HCT116 (cell line): ENCODE results near the gene SSH2. TPM values are rescaled to one million over a fixed set of nuclear protein-coding genes. Genes with fewer than 3 reads are reported as not detected.

Experiments used
- ATAC-seq: fragments of 200-7000 bp; cut with Tn5 transposase; 2 replicates; pipeline ENCODE4 v1.9.1; 2020; ENCODE audit warnings: mild to moderate bottlenecking, moderate library complexity
- BruUV-seq: library from RNA; stranded (reverse); fragments of 400-500 nt; replicated peaks from 2 replicates; lab custom pipeline; 2021; lab: Mats Ljungman, UMichigan
- CTCF ChIA-PET: fragments of 300-600 bp; sonication (Branson Sonifier 250); formaldehyde crosslinking; loops from one replicate; lab custom pipeline; 2021; ENCODE audit warnings: antibody characterized with exemption; lab: Charles Lee
- POLR2A ChIA-PET: fragments of 300-600, 350-600 bp; sonication (Branson Sonifier 250); formaldehyde crosslinking; loops from one replicate; lab custom pipeline; 2021; ENCODE audit warnings: antibody characterized with exemption; lab: Charles Lee
- RAD21 ChIA-PET, 2 experiments: fragments of 300-600 bp; sonication (Branson Sonifier 250); formaldehyde crosslinking; loops; one replicate each; lab custom pipeline; 2023; ENCODE audit warnings: low total read pairs in 2 of 2; ENCODE audit not compliant: uncharacterized antibody in 2 of 2, unreplicated experiment in 2 of 2, low non-redundant PET in 1 of 2; lab: Charles Lee
- DNase-seq: peaks from one replicate; pipeline ENCODE4 v3.0.0-alpha.2; 2010; ENCODE audit warnings: low read depth, low spot score
- H2AFZ ChIP-seq: fragments of 200-600 bp; shearing (Covaris generic), sonication (generic); 2 replicates; pipeline ENCODE4 v1.6.1; 2017; ENCODE audit warnings: low read depth, mixed run types, mixed read lengths, antibody characterized with exemption, low read length; ENCODE audit not compliant: poor library complexity, severe bottlenecking
- H3K27ac ChIP-seq: 2 replicates; pipeline ENCODE4 v1.5.1; 2012; ENCODE audit warnings: low read depth, low read length
- H3K27me3 ChIP-seq: fragments of 200-600 bp; sonication (generic); 2 replicates; pipeline ENCODE4 v1.6.1; 2016; ENCODE audit warnings: mixed run types, low read length, mixed read lengths; ENCODE audit not compliant: insufficient read depth
- H3K36me3 ChIP-seq, 2 experiments: fragments of 200-500 bp in 1 of 2; fragments of 200-600 bp in 1 of 2; sonication (Bioruptor generic) in 1 of 2; sonication (generic) in 1 of 2; 2 replicates each; pipeline versions ENCODE4 v1.5.1 to v1.6.1; 2014 to 2016; ENCODE audit warnings: low read length in 2 of 2, inconsistent platforms in 1 of 2, mixed read lengths in 1 of 2, mixed run types in 1 of 2; ENCODE audit not compliant: insufficient read depth in 2 of 2, control insufficient read depth in 1 of 2
- H3K4me1 ChIP-seq, 2 experiments: fragments of 200-600 bp in 1 of 2; sonication (generic) in 1 of 2; 2 replicates each; pipeline versions ENCODE4 v1.5.1 to v1.6.1; 2012 to 2017; ENCODE audit warnings: low read length in 2 of 2, inconsistent platforms in 1 of 2, mild to moderate bottlenecking in 1 of 2, mixed read lengths in 1 of 2, mixed run types in 1 of 2, moderate library complexity in 1 of 2; ENCODE audit not compliant: insufficient read depth in 2 of 2, control insufficient read depth in 1 of 2
- H3K4me2 ChIP-seq: fragments of 200-600 bp; sonication (generic); 2 replicates; pipeline ENCODE4 v1.6.1; 2017; ENCODE audit warnings: mixed run types, low read length, mixed read lengths
- H3K4me3 ChIP-seq, 2 experiments: fragments of 200-600 bp in 1 of 2; sonication (generic) in 1 of 2; replicated peaks in 1 of 2; 2 replicates each; pipeline ENCODE4 v1.5.1; 2011 to 2016; ENCODE audit warnings: low read length in 2 of 2, control low read depth in 1 of 2, low read depth in 1 of 2, mild to moderate bottlenecking in 1 of 2, mixed read lengths in 1 of 2, mixed run types in 1 of 2
- H3K79me2 ChIP-seq: fragments of 200-600 bp; sonication (generic); 2 replicates; pipeline ENCODE4 v1.6.1; 2017; ENCODE audit warnings: mild to moderate bottlenecking, mixed run types, low read length, moderate library complexity, mixed read lengths; ENCODE audit not compliant: insufficient read depth
- H3K9ac ChIP-seq: fragments of 200-600 bp; sonication (generic); 2 replicates; pipeline ENCODE4 v1.6.1; 2016; ENCODE audit warnings: low read length, mixed read lengths
- H3K9me2 ChIP-seq: fragments of 200-600 bp; sonication (generic), shearing (Covaris generic); 2 replicates; pipeline ENCODE4 v1.6.1; 2017; ENCODE audit warnings: mixed run types, mild to moderate bottlenecking, moderate library complexity; ENCODE audit not compliant: insufficient read depth
- H3K9me3 ChIP-seq, 2 experiments: fragments of 200-500 bp in 1 of 2; fragments of 200-600 bp in 1 of 2; sonication (Bioruptor generic) in 1 of 2; sonication (generic) in 1 of 2; 2 replicates each; pipeline ENCODE4 v1.6.1; 2014 to 2017; ENCODE audit warnings: low read length in 2 of 2, mixed read lengths in 2 of 2, inconsistent platforms in 1 of 2, low read depth in 1 of 2, mild to moderate bottlenecking in 1 of 2, mixed run types in 1 of 2, moderate library complexity in 1 of 2; ENCODE audit not compliant: control insufficient read depth in 1 of 2, insufficient read depth in 1 of 2
- H4K20me1 ChIP-seq: fragments of 200-600 bp; sonication (generic), shearing (Covaris generic); 2 replicates; pipeline ENCODE4 v1.6.1; 2017; ENCODE audit warnings: mixed run types, mild to moderate bottlenecking, moderate library complexity; ENCODE audit not compliant: insufficient read depth
- CBX3 ChIP-seq: IDR thresholded peaks from 2 replicates; pipeline ENCODE4 v1.6.1; 2012; ENCODE audit warnings: low read depth
- CEBPB ChIP-seq: IDR thresholded peaks from 2 replicates; pipeline ENCODE4 v1.6.1; 2012; ENCODE audit warnings: low read depth
- ELF1 ChIP-seq: IDR thresholded peaks from 2 replicates; pipeline ENCODE4 v1.6.1; 2012; ENCODE audit warnings: low read depth, borderline replicate concordance
- EZH2 ChIP-seq: fragments of 200-600 bp; sonication (generic); IDR thresholded peaks from 2 replicates; pipeline ENCODE4 v1.6.1; 2017; ENCODE audit warnings: antibody characterized with exemption, mixed run types
- EZH2phosphoT487 ChIP-seq: fragments of 200-600 bp; IDR thresholded peaks from 2 replicates; pipeline ENCODE4 v1.6.1; 2018; ENCODE audit warnings: antibody characterized with exemption, borderline replicate concordance
- FOSL1 ChIP-seq: IDR thresholded peaks from 2 replicates; pipeline ENCODE4 v1.6.1; 2012; ENCODE audit warnings: low read depth
- POLR2A ChIP-seq: IDR thresholded peaks from 2 replicates; pipeline ENCODE4 v1.7.0; 2011; ENCODE audit warnings: borderline replicate concordance; ENCODE audit not compliant: insufficient read depth, insufficient read length; ENCODE audit errors: extremely low read depth
- POLR2AphosphoS5 ChIP-seq: IDR thresholded peaks from 2 replicates; pipeline ENCODE4 v1.6.1; 2011; ENCODE audit warnings: mild to moderate bottlenecking, low read depth, low read length, moderate library complexity
- RAD21 ChIP-seq: IDR thresholded peaks from 2 replicates; pipeline ENCODE4 v1.6.1; 2012; ENCODE audit warnings: low read depth, mild to moderate bottlenecking
- SP1 ChIP-seq: IDR thresholded peaks from 2 replicates; pipeline ENCODE4 v1.6.1; 2012; ENCODE audit warnings: low read depth
- SRF ChIP-seq: IDR thresholded peaks from 2 replicates; pipeline ENCODE4 v1.6.1; 2012; ENCODE audit warnings: low read depth
- TCF7L2 ChIP-seq: IDR thresholded peaks from 2 replicates; pipeline ENCODE4 v1.7.0; 2011; ENCODE audit warnings: borderline replicate concordance, inconsistent platforms; ENCODE audit not compliant: insufficient read depth, insufficient read length; ENCODE audit errors: extremely low read depth
- ZFX ChIP-seq: fragments of 450-650 bp; IDR thresholded peaks from 2 replicates; pipeline ENCODE4 v1.6.1; 2017
- ZNF274 ChIP-seq: fragments of 200-500 bp; sonication (Bioruptor generic); IDR thresholded peaks from 2 replicates; pipeline ENCODE4 v1.6.1; 2014; ENCODE audit warnings: mild to moderate bottlenecking, low read depth, low read length, inconsistent platforms
- intact Hi-C: fragments of 100-400 bp; cut with micrococcal nuclease; formaldehyde crosslinking; loops from 2 replicates; pipeline ENCODE4 v1.10.0; 2022
- total RNA-seq: library from RNA; stranded (reverse); gene quantifications from one replicate; pipeline ENCODE4 v1.2.1, GENCODE V29; 2021; ENCODE audit not compliant: unreplicated experiment
- TF ChIP-seq, protein P1 (sequence below): IDR thresholded peaks from 2 replicates; pipeline ENCODE4 v1.6.1; 2011; ENCODE audit warnings: mild to moderate bottlenecking, low read length, moderate library complexity; ENCODE audit not compliant: insufficient replicate concordance; ENCODE audit errors: extremely low read depth
- TF ChIP-seq, protein P2 (sequence below): IDR thresholded peaks from 2 replicates; pipeline ENCODE4 v1.6.1; 2012; ENCODE audit warnings: low read depth
- TF ChIP-seq, protein P3 (sequence below): IDR thresholded peaks from 2 replicates; pipeline ENCODE4 v1.6.1; 2012
- TF ChIP-seq, protein P4 (sequence below): IDR thresholded peaks from 2 replicates; pipeline ENCODE4 v1.6.1; 2012

Gene SSH2
- total RNA-seq, 1 experiment from 2014 or later: 17.0 TPM

DNA sequence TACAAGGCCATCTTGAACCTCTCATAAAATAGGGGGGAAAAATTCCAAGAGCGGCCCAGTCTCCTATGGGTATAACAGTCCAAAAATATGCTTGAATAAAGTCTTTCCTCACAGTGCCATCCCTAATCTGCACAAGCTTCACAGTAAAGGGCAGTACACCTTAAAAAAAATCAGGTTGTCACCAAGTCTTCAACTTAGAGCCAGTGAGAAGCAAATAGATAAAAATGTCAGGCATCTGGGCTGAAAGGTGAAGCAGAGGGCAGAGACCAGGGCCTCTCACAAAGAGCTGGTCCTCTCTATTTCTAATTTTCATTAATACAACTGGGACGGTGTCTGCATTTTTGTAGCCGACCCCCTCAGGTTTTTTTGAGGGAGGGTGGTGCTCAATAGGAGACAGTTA lies 82.9 kb downstream of the SSH2 start:
- no TSS peak for BruUV-seq
- Histone ChIP-seq H3K36me3 (no peaks in the 10 kb centered on the region), H3K4me2 (no peak overlapping the region), H3K9ac (no peak overlapping the region), H3K4me3 (no peak overlapping the region), H3K27me3 (no peaks in the 10 kb centered on the region), H3K27ac (no peak overlapping the region), H3K9me3 (no peaks in the 10 kb centered on the region)
- RAD21 ChIA-PET: no interaction called here
- CTCF ChIA-PET: no interaction called here
- intact Hi-C loops: no loop called here
- ATAC-seq: no peak
- TF ChIP-seq SRF (no peak), ZNF274 (no peak), EZH2 (no peak), ZFX (no peak), CEBPB (no peak), POLR2AphosphoS5 (no peak), ELF1 (no peak), SP1 (no peak), POLR2A (no peak), TCF7L2 (no peak), EZH2phosphoT487 (no peak), RAD21 (no peak), CBX3 (no peak), FOSL1 (no peak)
- TF ChIP-seq, protein P1, sequence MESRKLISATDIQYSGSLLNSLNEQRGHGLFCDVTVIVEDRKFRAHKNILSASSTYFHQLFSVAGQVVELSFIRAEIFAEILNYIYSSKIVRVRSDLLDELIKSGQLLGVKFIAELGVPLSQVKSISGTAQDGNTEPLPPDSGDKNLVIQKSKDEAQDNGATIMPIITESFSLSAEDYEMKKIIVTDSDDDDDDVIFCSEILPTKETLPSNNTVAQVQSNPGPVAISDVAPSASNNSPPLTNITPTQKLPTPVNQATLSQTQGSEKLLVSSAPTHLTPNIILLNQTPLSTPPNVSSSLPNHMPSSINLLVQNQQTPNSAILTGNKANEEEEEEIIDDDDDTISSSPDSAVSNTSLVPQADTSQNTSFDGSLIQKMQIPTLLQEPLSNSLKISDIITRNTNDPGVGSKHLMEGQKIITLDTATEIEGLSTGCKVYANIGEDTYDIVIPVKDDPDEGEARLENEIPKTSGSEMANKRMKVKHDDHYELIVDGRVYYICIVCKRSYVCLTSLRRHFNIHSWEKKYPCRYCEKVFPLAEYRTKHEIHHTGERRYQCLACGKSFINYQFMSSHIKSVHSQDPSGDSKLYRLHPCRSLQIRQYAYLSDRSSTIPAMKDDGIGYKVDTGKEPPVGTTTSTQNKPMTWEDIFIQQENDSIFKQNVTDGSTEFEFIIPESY: no peak
- TF ChIP-seq, protein P2, sequence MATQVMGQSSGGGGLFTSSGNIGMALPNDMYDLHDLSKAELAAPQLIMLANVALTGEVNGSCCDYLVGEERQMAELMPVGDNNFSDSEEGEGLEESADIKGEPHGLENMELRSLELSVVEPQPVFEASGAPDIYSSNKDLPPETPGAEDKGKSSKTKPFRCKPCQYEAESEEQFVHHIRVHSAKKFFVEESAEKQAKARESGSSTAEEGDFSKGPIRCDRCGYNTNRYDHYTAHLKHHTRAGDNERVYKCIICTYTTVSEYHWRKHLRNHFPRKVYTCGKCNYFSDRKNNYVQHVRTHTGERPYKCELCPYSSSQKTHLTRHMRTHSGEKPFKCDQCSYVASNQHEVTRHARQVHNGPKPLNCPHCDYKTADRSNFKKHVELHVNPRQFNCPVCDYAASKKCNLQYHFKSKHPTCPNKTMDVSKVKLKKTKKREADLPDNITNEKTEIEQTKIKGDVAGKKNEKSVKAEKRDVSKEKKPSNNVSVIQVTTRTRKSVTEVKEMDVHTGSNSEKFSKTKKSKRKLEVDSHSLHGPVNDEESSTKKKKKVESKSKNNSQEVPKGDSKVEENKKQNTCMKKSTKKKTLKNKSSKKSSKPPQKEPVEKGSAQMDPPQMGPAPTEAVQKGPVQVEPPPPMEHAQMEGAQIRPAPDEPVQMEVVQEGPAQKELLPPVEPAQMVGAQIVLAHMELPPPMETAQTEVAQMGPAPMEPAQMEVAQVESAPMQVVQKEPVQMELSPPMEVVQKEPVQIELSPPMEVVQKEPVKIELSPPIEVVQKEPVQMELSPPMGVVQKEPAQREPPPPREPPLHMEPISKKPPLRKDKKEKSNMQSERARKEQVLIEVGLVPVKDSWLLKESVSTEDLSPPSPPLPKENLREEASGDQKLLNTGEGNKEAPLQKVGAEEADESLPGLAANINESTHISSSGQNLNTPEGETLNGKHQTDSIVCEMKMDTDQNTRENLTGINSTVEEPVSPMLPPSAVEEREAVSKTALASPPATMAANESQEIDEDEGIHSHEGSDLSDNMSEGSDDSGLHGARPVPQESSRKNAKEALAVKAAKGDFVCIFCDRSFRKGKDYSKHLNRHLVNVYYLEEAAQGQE: no peak
- TF ChIP-seq, protein P3, sequence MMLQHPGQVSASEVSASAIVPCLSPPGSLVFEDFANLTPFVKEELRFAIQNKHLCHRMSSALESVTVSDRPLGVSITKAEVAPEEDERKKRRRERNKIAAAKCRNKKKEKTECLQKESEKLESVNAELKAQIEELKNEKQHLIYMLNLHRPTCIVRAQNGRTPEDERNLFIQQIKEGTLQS: no peak
- TF ChIP-seq, protein P4, sequence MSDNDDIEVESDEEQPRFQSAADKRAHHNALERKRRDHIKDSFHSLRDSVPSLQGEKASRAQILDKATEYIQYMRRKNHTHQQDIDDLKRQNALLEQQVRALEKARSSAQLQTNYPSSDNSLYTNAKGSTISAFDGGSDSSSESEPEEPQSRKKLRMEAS: no peak
- TF ChIP-seq, all 23 proteins: peak for 0
- no peaks in the 10 kb centered on the region for H3K9me2 ChIP-seq
- H4K20me1 ChIP-seq: no peaks in the 10 kb centered on the region
- no peak overlapping the region for H2AFZ ChIP-seq
- no peaks in the 10 kb centered on the region for H3K79me2 ChIP-seq
- peaks cover 0 to 10% of the 10 kb centered on the region in 2 experiments; a peak in 2 of 4 replicates for H3K4me1 ChIP-seq
- POLR2A ChIA-PET: interaction anchor here (0.6 to 0.9 kb wide), 2 partner anchors 40 to 84 kb away, joined by 3 to 5 read pairs; partner anchors contain the start of gene SSH2
- DNase-seq: no peak
